Neural crest cell (in vitro differentiated cells): ENCODE results near the gene TRAF6. TPM values are rescaled to one million over a fixed set of nuclear protein-coding genes. Genes with fewer than 3 reads are reported as not detected.

ENCODE experiments used
- DNase-seq: peaks from one replicate; pipeline ENCODE4 v3.0.0; 2021; ENCODE audit warnings: low read depth, mixed read lengths, low spot score
- H3K27ac Mint-ChIP-seq: one replicate; pipeline ENCODE4 v1.8.0; 2021; ENCODE audit warnings: mild to moderate bottlenecking, mixed read lengths; ENCODE audit not compliant: unreplicated experiment
- H3K27me3 Mint-ChIP-seq: 2 replicates; pipeline ENCODE4 v1.8.0; 2021; ENCODE audit warnings: low read depth, mild to moderate bottlenecking, mixed read lengths
- H3K36me3 Mint-ChIP-seq: 2 replicates; pipeline ENCODE4 v1.8.0; 2021; ENCODE audit warnings: low read depth, mild to moderate bottlenecking, mixed read lengths
- H3K4me1 Mint-ChIP-seq: 2 replicates; pipeline ENCODE4 v1.8.0; 2021; ENCODE audit warnings: mixed read lengths
- H3K4me3 Mint-ChIP-seq: one replicate; pipeline ENCODE4 v1.8.0; 2021; ENCODE audit warnings: mild to moderate bottlenecking, mixed read lengths
- H3K9me3 Mint-ChIP-seq: 2 replicates; pipeline ENCODE4 v1.8.0; 2021; ENCODE audit warnings: mixed read lengths
- CTCF ChIP-seq: fragments of 200-600 bp; sonication (generic); conservative IDR thresholded peaks from 2 replicates; pipeline ENCODE4 v1.5.0; 2021; ENCODE audit warnings: antibody characterized with exemption, mild to moderate bottlenecking
- total RNA-seq: library from RNA; stranded (reverse); gene quantifications from 2 replicates; pipeline ENCODE4 v1.2.1, GENCODE V29; 2021

TRAF6 gene
- total RNA-seq, 1 donor from 2014 or later = 12.9 TPM

- Mint-ChIP-seq H3K4me3 (no peak overlapping the region), H3K9me3 (no peaks in the 10 kb centered on the region), H3K27ac (no peak overlapping the region), H3K27me3 (no peaks in the 10 kb centered on the region), H3K36me3 (peaks cover 7% of the 10 kb centered on the region), H3K4me1 (peaks cover 8% of the 10 kb centered on the region)
- TF ChIP-seq CTCF = no peak
- no peak for DNase-seq
Measured at GRCh38 chr11:36463781-36464180, 46.3 kb downstream of the TRAF6 start.

GRCh38 chr11:36462321-36462720, 47.8 kb downstream of the TRAF6 start:
- peaks cover 14% of the 10 kb centered on the region for H3K4me1 Mint-ChIP-seq
- no peaks in the 10 kb centered on the region for H3K9me3 Mint-ChIP-seq
- H3K4me3 Mint-ChIP-seq = no peak overlapping the region
- TF ChIP-seq CTCF = no peak
- H3K36me3 Mint-ChIP-seq = peaks cover 9% of the 10 kb centered on the region
- DNase-seq = no peak
- H3K27ac Mint-ChIP-seq = no peak overlapping the region
- no peaks in the 10 kb centered on the region for H3K27me3 Mint-ChIP-seq

- Mint-ChIP-seq H3K4me1 (peaks cover 34% of the 10 kb centered on the region), H3K27me3 (no peaks in the 10 kb centered on the region), H3K36me3 (peaks cover 3% of the 10 kb centered on the region), H3K9me3 (no peaks in the 10 kb centered on the region), H3K27ac (no peak overlapping the region), H3K4me3 (no peak overlapping the region)
- DNase-seq = no peak
- no peak for TF ChIP-seq CTCF
Measured at GRCh38 chr11:36460220-36460619, 49.9 kb downstream of the TRAF6 start.

- no peak overlapping the region for H3K4me3 Mint-ChIP-seq
- DNase-seq = no peak
- H3K27me3 Mint-ChIP-seq = no peaks in the 10 kb centered on the region
- H3K4me1 Mint-ChIP-seq = peaks cover 45% of the 10 kb centered on the region
- H3K36me3 Mint-ChIP-seq = peaks cover 3% of the 10 kb centered on the region
- H3K9me3 Mint-ChIP-seq = no peaks in the 10 kb centered on the region
- TF ChIP-seq CTCF = no peak
- no peak overlapping the region for H3K27ac Mint-ChIP-seq
Measured at GRCh38 chr11:36459046-36459445, 51.0 kb downstream of the TRAF6 start.

GRCh38 chr11:36458129-36458915, 51.8 kb downstream of the TRAF6 start:
- no peaks in the 10 kb centered on the region for H3K9me3 Mint-ChIP-seq
- no peak overlapping the region for H3K4me3 Mint-ChIP-seq
- H3K27ac Mint-ChIP-seq = no peak overlapping the region
- no peak for DNase-seq
- TF ChIP-seq CTCF = no peak
- no peaks in the 10 kb centered on the region for H3K27me3 Mint-ChIP-seq
- peaks cover 53% of the 10 kb centered on the region for H3K4me1 Mint-ChIP-seq
- peaks cover 3% of the 10 kb centered on the region for H3K36me3 Mint-ChIP-seq
